Fibroblast of lung (primary cell): ENCODE measurements around the gene STRA8.

Source experiments
- EZH2 ChIP-seq: IDR thresholded peaks from 2 replicates; pipeline ENCODE4 v1.5.1; 2012; ENCODE audit warnings: low read length, control low read depth, mild to moderate bottlenecking; ENCODE audit errors: missing control alignments
- TF ChIP-seq, protein P1 (sequence below), 2 donors: IDR thresholded peaks in 1 of 2; conservative IDR thresholded peaks in 1 of 2; 1 replicate in 1 of 2; 2 replicates in 1 of 2; pipeline ENCODE4 v1.5.1; 2011 to 2012; ENCODE audit warnings: low read length in 2 of 2, control low read depth in 1 of 2, inconsistent platforms in 1 of 2, low read depth in 1 of 2, mild to moderate bottlenecking in 1 of 2

DNA sequence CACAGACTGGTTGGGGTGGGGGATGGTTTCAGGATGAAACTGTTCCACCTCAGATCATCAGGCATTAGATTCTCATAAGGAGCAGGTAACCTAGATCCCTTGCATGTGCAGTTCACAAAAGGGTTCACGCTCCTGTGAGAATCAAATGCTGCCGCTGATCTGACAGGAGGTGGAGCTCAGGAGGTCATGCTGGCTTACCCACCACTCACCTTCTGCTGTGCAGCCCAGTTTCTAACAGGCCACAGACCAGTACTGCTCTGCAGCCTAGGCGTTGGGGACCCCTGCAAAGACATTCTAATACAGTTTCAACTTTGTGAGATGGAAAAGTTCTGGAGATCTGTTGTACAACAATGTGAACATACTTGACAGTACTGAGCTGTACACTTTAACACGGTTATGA is 39.9 kb downstream of the STRA8 start:
- TF ChIP-seq, protein P1, sequence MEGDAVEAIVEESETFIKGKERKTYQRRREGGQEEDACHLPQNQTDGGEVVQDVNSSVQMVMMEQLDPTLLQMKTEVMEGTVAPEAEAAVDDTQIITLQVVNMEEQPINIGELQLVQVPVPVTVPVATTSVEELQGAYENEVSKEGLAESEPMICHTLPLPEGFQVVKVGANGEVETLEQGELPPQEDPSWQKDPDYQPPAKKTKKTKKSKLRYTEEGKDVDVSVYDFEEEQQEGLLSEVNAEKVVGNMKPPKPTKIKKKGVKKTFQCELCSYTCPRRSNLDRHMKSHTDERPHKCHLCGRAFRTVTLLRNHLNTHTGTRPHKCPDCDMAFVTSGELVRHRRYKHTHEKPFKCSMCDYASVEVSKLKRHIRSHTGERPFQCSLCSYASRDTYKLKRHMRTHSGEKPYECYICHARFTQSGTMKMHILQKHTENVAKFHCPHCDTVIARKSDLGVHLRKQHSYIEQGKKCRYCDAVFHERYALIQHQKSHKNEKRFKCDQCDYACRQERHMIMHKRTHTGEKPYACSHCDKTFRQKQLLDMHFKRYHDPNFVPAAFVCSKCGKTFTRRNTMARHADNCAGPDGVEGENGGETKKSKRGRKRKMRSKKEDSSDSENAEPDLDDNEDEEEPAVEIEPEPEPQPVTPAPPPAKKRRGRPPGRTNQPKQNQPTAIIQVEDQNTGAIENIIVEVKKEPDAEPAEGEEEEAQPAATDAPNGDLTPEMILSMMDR (conservative IDR thresholded peaks at IDR 0.05 in 1 of 2, IDR thresholded peaks at IDR 0.05 in 1 of 2; ENCODE audit: low read depth in 1 of 2, low read length in 2 of 2): no peak
- no peak for TF ChIP-seq EZH2
